ENCODE data around the gene SIGLEC1.

- TF ChIP-seq CTCF (IDR thresholded peaks at IDR 0.05 in 2 of 3, conservative IDR thresholded peaks at IDR 0.05 in 1 of 3; ENCODE audit: borderline replicate concordance in 1 of 3, insufficient read depth in 1 of 3, low read depth in 2 of 3, low read length in 2 of 3) (no peak), RAD21 (IDR thresholded peaks at IDR 0.05; ENCODE audit: low read depth) (no peak), EGR1 (IDR thresholded peaks at IDR 0.05; ENCODE audit: low read depth) (no peak), MAX (IDR thresholded peaks at IDR 0.05) (no peak), EZH2 (IDR thresholded peaks at IDR 0.05) (no peak), ATF3 (IDR thresholded peaks at IDR 0.05) (no peak), REST (IDR thresholded peaks at IDR 0.05; ENCODE audit: low read depth) (no peak), ZNF274 (IDR thresholded peaks at IDR 0.05; ENCODE audit: low read depth, low read length) (no peak), POLR2A (IDR thresholded peaks at IDR 0.05; ENCODE audit: borderline replicate concordance, extremely low read depth, insufficient read depth, insufficient read length) (no peak), FOSL1 (IDR thresholded peaks at IDR 0.05; ENCODE audit: low read depth) (no peak)
Measured at GRCh38 chr20:3669710-3670367, 42.6 kb downstream of the SIGLEC1 start.
